Activated gamma-delta T cell treated with Interleukin-2 at 50 U/mL for 16 hours (primary cell): ENCODE measurements around the gene PLB1.
"Not testable (repeated sequence)": the region's sequence is repeated elsewhere in the genome, so short reads cannot be mapped to it uniquely, and the experiment has no call there.

Experiments used
- DNase-seq: peaks from one replicate; pipeline ENCODE4 v3.0.0-alpha.2; 2020

PLB1 gene

GRCh38 chr2:28652217-28652616 is 156.4 kb downstream of the PLB1 start:
- DNase-seq: no peak

- DNase-seq: no peak
Observed at GRCh38 chr2:28653892-28654662, 158.2 kb downstream of the PLB1 start.

- no peak for DNase-seq
Observed at GRCh38 chr2:28654663-28655320, 158.9 kb downstream of the PLB1 start.

GRCh38 chr2:28656937-28657615 is 161.2 kb downstream of the PLB1 start:
- no peak for DNase-seq

GRCh38 chr2:28658369-28658768 is 162.5 kb downstream of the PLB1 start:
- DNase-seq: no peak

GRCh38 chr2:28659127-28659526 is 163.3 kb downstream of the PLB1 start:
- no peak for DNase-seq

GRCh38 chr2:28661589-28662001 is 165.7 kb downstream of the PLB1 start:
- DNase-seq: no peak

GRCh38 chr2:28662044-28662443 is 166.2 kb downstream of the PLB1 start:
- no peak for DNase-seq

GRCh38 chr2:28662468-28663181 is 166.8 kb downstream of the PLB1 start:
- DNase-seq: no peak

- DNase-seq: no peak
Observed at GRCh38 chr2:28663359-28663758, 167.5 kb downstream of the PLB1 start.

GRCh38 chr2:28664120-28664842 is 168.4 kb downstream of the PLB1 start:
- no peak for DNase-seq

- DNase-seq: no peak
Observed at GRCh38 chr2:28665041-28665704, 169.3 kb downstream of the PLB1 start.

- DNase-seq: not testable (repeated sequence)
Observed at GRCh38 chr2:28665811-28666377, 170.0 kb downstream of the PLB1 start.

GRCh38 chr2:28666496-28667184 is 170.8 kb downstream of the PLB1 start:
- DNase-seq: no peak

- DNase-seq: no peak
Observed at GRCh38 chr2:28667261-28667660, 171.4 kb downstream of the PLB1 start.

GRCh38 chr2:28668106-28668814 is 172.4 kb downstream of the PLB1 start:
- DNase-seq: no peak

- no peak for DNase-seq
Observed at GRCh38 chr2:28668880-28669279, 173.0 kb downstream of the PLB1 start.

GRCh38 chr2:28670856-28671255 is 175.0 kb downstream of the PLB1 start:
- no peak for DNase-seq

GRCh38 chr2:28673338-28673737 is 177.5 kb downstream of the PLB1 start:
- no peak for DNase-seq

GRCh38 chr2:28674062-28674712 is 178.3 kb downstream of the PLB1 start:
- DNase-seq: no peak
